CD14-positive monocyte (primary cell): ENCODE data around the gene KCNT1. TPM values are rescaled to one million over a fixed set of nuclear protein-coding genes. Genes with fewer than 3 reads are reported as not detected.

Source experiments
- DNase-seq, 3 donors: peaks; one replicate each; pipeline ENCODE4 v3.0.0-alpha.2; 2011 to 2022
- H2AFZ ChIP-seq: 2 replicates; pipeline ENCODE4 v1.6.0; 2012; ENCODE audit warnings: mild to moderate bottlenecking, low read depth, low read length, inconsistent platforms; ENCODE audit not compliant: insufficient read depth, poor library complexity, severe bottlenecking
- H3K27ac ChIP-seq, 2 donors: 1 replicate in 1 of 2; 2 replicates in 1 of 2; pipeline ENCODE4 v1.5.1; 2012 to 2013; ENCODE audit warnings: low read length in 2 of 2, control low read depth in 1 of 2, inconsistent platforms in 1 of 2, low read depth in 1 of 2, mild to moderate bottlenecking in 1 of 2
- H3K27me3 ChIP-seq, 2 donors: one replicate each; pipeline versions ENCODE4 v1.6.0 to v1.6.1; 2011 to 2013; ENCODE audit warnings: low read length in 2 of 2; ENCODE audit not compliant: control insufficient read depth in 2 of 2, insufficient read depth in 2 of 2
- H3K36me3 ChIP-seq, 2 donors: replicated peaks in 1 of 2; 1 replicate in 1 of 2; 2 replicates in 1 of 2; pipeline versions ENCODE4 v1.5.1 to v1.6.1; 2012 to 2013; ENCODE audit warnings: low read length in 2 of 2, control low read depth in 1 of 2, inconsistent platforms in 1 of 2, mild to moderate bottlenecking in 1 of 2; ENCODE audit not compliant: insufficient read depth in 2 of 2, control insufficient read depth in 1 of 2
- H3K4me1 ChIP-seq, 2 donors: 1 replicate in 1 of 2; 2 replicates in 1 of 2; pipeline versions ENCODE4 v1.5.1 to v1.6.1; 2012 to 2013; ENCODE audit warnings: low read length in 2 of 2, control low read depth in 1 of 2, inconsistent platforms in 1 of 2, mild to moderate bottlenecking in 1 of 2, moderate library complexity in 1 of 2; ENCODE audit not compliant: insufficient read depth in 2 of 2, control insufficient read depth in 1 of 2
- H3K4me2 ChIP-seq: replicated peaks from 2 replicates; pipeline ENCODE3; 2012; ENCODE audit warnings: low read length, moderate library complexity, mild to moderate bottlenecking; ENCODE audit not compliant: poor library complexity, severe bottlenecking; ENCODE audit errors: extremely low read depth
- H3K4me3 ChIP-seq, 3 experiments: fragments of 200-600 bp in 1 of 3; sonication (generic) in 1 of 3; replicated peaks in 1 of 3; 1 replicate in 2 of 3; 2 replicates in 1 of 3; pipeline ENCODE4 v1.5.1; 2011 to 2013; ENCODE audit warnings: low read length in 3 of 3, mild to moderate bottlenecking in 3 of 3, control low read depth in 2 of 3, low read depth in 2 of 3, inconsistent platforms in 1 of 3, moderate library complexity in 1 of 3
- H3K79me2 ChIP-seq: 2 replicates; pipeline ENCODE4 v1.6.0; 2012; ENCODE audit warnings: mild to moderate bottlenecking, control low read depth, inconsistent platforms, low read length, moderate library complexity; ENCODE audit not compliant: insufficient read depth
- H3K9ac ChIP-seq: 2 replicates; pipeline ENCODE4 v1.6.0; 2017; ENCODE audit warnings: low read length, mild to moderate bottlenecking; ENCODE audit not compliant: insufficient read depth, poor library complexity, severe bottlenecking
- H3K9me3 ChIP-seq, 2 donors: replicated peaks in 1 of 2; 1 replicate in 1 of 2; 2 replicates in 1 of 2; pipeline versions ENCODE4 v1.5.1 to v1.6.1; 2012 to 2013; ENCODE audit warnings: low read length in 2 of 2, control low read depth in 1 of 2; ENCODE audit not compliant: control insufficient read depth in 1 of 2, insufficient read depth in 1 of 2
- H4K20me1 ChIP-seq: 2 replicates; pipeline ENCODE4 v1.6.0; 2012; ENCODE audit warnings: mild to moderate bottlenecking, low read length, control low read depth, moderate library complexity; ENCODE audit not compliant: insufficient read depth
- H3K27ac Mint-ChIP-seq, 7 donors: one replicate each; pipeline ENCODE4 v1.8.0; 2020; ENCODE audit warnings: mild to moderate bottlenecking in 7 of 7, mixed read lengths in 7 of 7, moderate library complexity in 6 of 7, inconsistent platforms in 2 of 7
- H3K27me3 Mint-ChIP-seq, 3 donors: one replicate each; pipeline ENCODE4 v1.8.0; 2021 to 2022; ENCODE audit warnings: low read depth in 3 of 3, mild to moderate bottlenecking in 3 of 3, mixed read lengths in 3 of 3, moderate library complexity in 3 of 3, inconsistent platforms in 1 of 3
- H3K36me3 Mint-ChIP-seq, 2 donors: one replicate each; pipeline ENCODE4 v1.8.0; 2020; ENCODE audit warnings: mixed read lengths in 2 of 2, inconsistent platforms in 1 of 2, mild to moderate bottlenecking in 1 of 2
- H3K4me1 Mint-ChIP-seq: one replicate; pipeline ENCODE4 v1.8.0; 2020; ENCODE audit warnings: mild to moderate bottlenecking, mixed read lengths
- H3K4me3 Mint-ChIP-seq, 2 donors: one replicate each; pipeline ENCODE4 v1.8.0; 2020; ENCODE audit warnings: mild to moderate bottlenecking in 2 of 2, mixed read lengths in 2 of 2, moderate library complexity in 1 of 2
- H3K9me3 Mint-ChIP-seq, 7 donors: one replicate each; pipeline ENCODE4 v1.8.0; 2020 to 2022; ENCODE audit warnings: mixed read lengths in 7 of 7, mild to moderate bottlenecking in 6 of 7, moderate library complexity in 6 of 7, inconsistent platforms in 2 of 7
- CTCF ChIP-seq: fragments of 200-600 bp; IDR thresholded peaks from one replicate; pipeline ENCODE4 v1.8.0; 2022; ENCODE audit warnings: antibody characterized with exemption, mild to moderate bottlenecking
- WGBS: methylation state at CpG from one replicate; pipeline ENCODE4 v1.1.5; 2013; ENCODE audit warnings: missing lambda C conversion rate; ENCODE audit not compliant: insufficient coverage; 5-methylcytosine and 5-hydroxymethylcytosine counted together
- intact Hi-C, 2 donors: fragments of 100-400 bp; cut with micrococcal nuclease; formaldehyde crosslinking; loops; one replicate each; pipeline versions ENCODE4 v1.15.0 to v1.15.1; 2023
- polyA plus RNA-seq, 3 donors: library from polyadenylated mRNA; depleted of rRNA in 1 of 3; unstranded in 2 of 3; stranded (reverse) in 1 of 3; fragments of 300-500 nt in 2 of 3; fragments of >200 nt in 1 of 3; fragmentation: Illumina TruSeq in 2 of 3; gene quantifications; 1 replicate in 2 of 3; 2 replicates in 1 of 3; pipeline ENCODE4 v1.2.3, GENCODE V29; 2012 to 2021

KCNT1 gene
- polyA plus RNA-seq, 3 donors = not detected

DNA sequence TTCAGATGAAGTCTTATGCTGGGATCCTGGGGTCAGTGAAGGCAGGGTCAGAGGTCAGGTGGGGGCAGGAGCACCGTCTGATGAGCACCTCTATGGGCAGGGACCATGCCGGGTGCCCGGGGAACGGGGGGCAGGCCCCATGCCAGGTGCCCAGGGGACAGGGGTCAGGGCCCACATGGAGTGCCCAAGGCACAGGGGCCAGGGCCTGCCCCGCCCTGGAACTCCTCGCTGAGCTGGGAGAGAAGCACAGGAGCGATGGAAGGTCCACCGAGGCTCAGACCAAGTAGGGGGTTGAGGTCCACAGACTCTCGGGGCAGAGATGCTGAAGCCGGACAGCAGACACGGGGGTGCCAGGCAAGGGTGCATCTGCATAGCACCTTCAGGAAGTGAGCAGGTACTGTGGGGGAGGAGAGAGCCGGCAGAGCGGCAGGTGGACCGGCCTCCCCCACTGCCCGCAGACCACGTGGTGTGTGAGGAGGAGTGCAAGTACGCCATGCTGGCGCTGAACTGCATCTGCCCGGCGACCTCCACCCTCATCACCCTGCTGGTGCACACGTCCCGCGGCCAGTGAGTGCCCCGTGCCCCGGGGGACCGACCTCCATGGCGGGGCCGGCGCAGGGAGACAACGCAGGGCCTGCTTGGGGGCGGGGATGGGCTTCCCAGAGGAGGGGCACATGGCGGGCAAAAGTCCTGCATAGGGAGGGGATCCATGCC lies 67.7 kb downstream of the KCNT1 start:
- H3K27ac Mint-ChIP-seq = no peak overlapping the region
- H3K36me3 Mint-ChIP-seq = no peaks in the 10 kb centered on the region
- intact Hi-C loops = no loop called here
- Histone ChIP-seq H3K27ac (no peak overlapping the region), H3K4me1 (no peaks in the 10 kb centered on the region), H4K20me1 (no peaks in the 10 kb centered on the region), H3K36me3 (no peaks in the 10 kb centered on the region), H3K27me3 (no peaks in the 10 kb centered on the region), H3K79me2 (no peaks in the 10 kb centered on the region), H3K9me3 (peaks cover 28 to 34% of the 10 kb centered on the region in 2 donors), H3K4me2 (no peak overlapping the region), H2AFZ (no peak overlapping the region), H3K4me3 (no peak overlapping the region), H3K9ac (no peak overlapping the region)
- H3K4me3 Mint-ChIP-seq = no peak overlapping the region
- peaks cover 29 to 48% (median 35%) of the 10 kb centered on the region in 7 donors for H3K9me3 Mint-ChIP-seq
- no peak for DNase-seq
- H3K4me1 Mint-ChIP-seq = no peaks in the 10 kb centered on the region
- 93% methylated on average over 18 of the region's 32 CpGs for WGBS
- TF ChIP-seq CTCF = no peak
- H3K27me3 Mint-ChIP-seq = peaks cover 0 to 1% (median 0%) of the 10 kb centered on the region in 3 donors

GRCh38 chr9:135770203-135770535 lies 68.2 kb downstream of the KCNT1 start:
- peaks cover 24 to 43% (median 31%) of the 10 kb centered on the region in 7 donors for H3K9me3 Mint-ChIP-seq
- Histone ChIP-seq H3K27ac (no peak overlapping the region), H3K4me3 (no peak overlapping the region), H4K20me1 (no peaks in the 10 kb centered on the region), H3K9ac (no peak overlapping the region), H3K27me3 (no peaks in the 10 kb centered on the region), H3K4me2 (no peak overlapping the region), H3K79me2 (no peaks in the 10 kb centered on the region), H3K36me3 (no peaks in the 10 kb centered on the region), H3K4me1 (no peaks in the 10 kb centered on the region), H3K9me3 (peaks cover 27 to 29% of the 10 kb centered on the region in 2 donors), H2AFZ (no peak overlapping the region)
- H3K27ac Mint-ChIP-seq = no peak overlapping the region
- no peak for TF ChIP-seq CTCF
- DNase-seq = no peak
- no peak overlapping the region for H3K4me3 Mint-ChIP-seq
- 80% methylated on average over 19 of the region's 19 CpGs for WGBS
- peaks cover 0 to 1% (median 0%) of the 10 kb centered on the region in 3 donors for H3K27me3 Mint-ChIP-seq
- intact Hi-C loops = no loop called here
- no peaks in the 10 kb centered on the region for H3K4me1 Mint-ChIP-seq
- H3K36me3 Mint-ChIP-seq = no peaks in the 10 kb centered on the region
